MM.1S (cell line): ENCODE data around the gene ZNF521.

Source experiments
- CTCF ChIP-seq: fragments of 300-600 bp; sonication (generic); IDR thresholded peaks from 2 replicates; pipeline ENCODE4 v1.5.1; 2016; ENCODE audit warnings: antibody characterized with exemption, low read length, mixed read lengths
- EZH2 ChIP-seq: fragments of 300-600 bp; sonication (generic); optimal IDR thresholded peaks from 2 replicates; pipeline ENCODE3; 2017; ENCODE audit warnings: low read depth, mild to moderate bottlenecking, antibody characterized with exemption, low read length, mixed read lengths
- EZH2phosphoT487 ChIP-seq: fragments of 300-600 bp; sonication (generic); IDR thresholded peaks from 2 replicates; pipeline ENCODE4 v1.6.1; 2018; ENCODE audit warnings: antibody characterized with exemption, low read length

DNA sequence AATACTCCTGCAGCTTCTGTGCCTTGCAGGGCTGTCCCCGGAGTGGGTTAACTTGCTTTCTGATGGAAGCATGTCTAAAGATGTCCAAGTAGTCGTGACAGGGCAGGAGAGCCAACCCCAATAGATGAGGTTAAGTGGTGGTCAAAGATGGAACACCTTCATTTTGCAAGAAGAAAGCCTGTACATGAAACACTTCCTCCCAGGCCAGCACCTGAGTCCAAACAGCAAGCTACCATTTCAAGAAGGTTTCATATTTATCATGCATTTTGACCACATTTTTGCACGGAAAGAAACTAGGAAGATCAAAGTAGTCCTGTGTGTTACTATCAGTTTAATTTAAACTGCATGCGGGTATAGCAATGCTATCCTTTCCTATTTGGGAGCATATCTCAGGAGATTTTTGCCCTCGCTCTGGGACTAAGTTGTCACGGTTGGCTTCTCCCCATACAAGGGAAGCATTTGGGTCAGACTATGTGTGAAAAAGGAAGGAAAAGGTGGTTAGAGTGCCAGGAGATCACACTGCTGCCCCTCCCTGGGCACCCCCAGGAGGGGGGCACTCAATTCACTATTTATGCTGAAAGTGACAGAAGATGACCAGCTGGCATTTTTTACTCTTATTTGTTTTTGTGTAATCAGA lies 187.6 kb downstream of the ZNF521 start:
- TF ChIP-seq CTCF, result no peak
- TF ChIP-seq EZH2, result no peak
- no peak for TF ChIP-seq EZH2phosphoT487
